ENCODE data around the gene FERMT2. TPM values are rescaled to one million over a fixed set of nuclear protein-coding genes. Genes with fewer than 3 reads are reported as not detected.
A peak's percentile ranks its signal among the peaks of the same experiment; 100 is the strongest.

FERMT2 gene
- total RNA-seq, 4 donors from 2014 or later: 98.2 to 201 (median 180) TPM

DNA sequence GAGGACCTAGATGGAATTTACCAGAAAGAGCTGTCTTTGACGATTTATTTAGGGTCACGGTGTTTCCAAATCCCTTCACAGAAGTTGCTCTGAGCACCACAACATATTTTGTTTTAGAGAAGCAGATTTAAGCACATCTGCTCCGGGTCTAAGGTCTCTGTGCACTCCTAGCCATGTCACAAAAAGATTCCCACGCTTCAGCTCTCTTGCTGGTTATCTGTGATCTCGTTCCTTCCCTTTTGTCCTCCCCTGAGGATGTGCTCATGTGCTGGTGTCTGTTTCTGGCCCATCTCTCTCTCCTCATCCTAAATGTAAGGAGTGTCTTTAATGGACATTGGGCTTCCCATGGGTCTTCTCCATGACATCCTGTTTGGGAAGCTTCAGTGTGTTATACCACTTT lies 105.8 kb downstream of the FERMT2 start:
- no peak for DNase-seq
- TF ChIP-seq CTCF (IDR thresholded peaks at IDR 0.05) (no peak), POLR2A (IDR thresholded peaks at IDR 0.05) (no peak)
- Histone ChIP-seq H3K27ac (peak overlapping the region; percentile 75 to 77), H3K4me3 (no peak overlapping the region), H3K9me3 (no peaks in the 10 kb centered on the region), H3K27me3 (no peaks in the 10 kb centered on the region), H3K4me1 (no peaks in the 10 kb centered on the region), H3K36me3 (no peaks in the 10 kb centered on the region)
- intact Hi-C loops (cut with DNase I; ENCODE audit: low total_unique reads): no loop called here

- H3K27me3 ChIP-seq: no peaks in the 10 kb centered on the region
Observed at GRCh38 chr14:52844262-52845060, 106.4 kb downstream of the FERMT2 start.

GRCh38 chr14:52840877-52841276 lies 110.0 kb downstream of the FERMT2 start:
- intact Hi-C loops (cut with DNase I; ENCODE audit: low total_unique reads): no loop called here
- TF ChIP-seq CTCF (IDR thresholded peaks at IDR 0.05) (no peak), POLR2A (IDR thresholded peaks at IDR 0.05) (no peak)
- Histone ChIP-seq H3K36me3 (no peaks in the 10 kb centered on the region), H3K27ac (no peak overlapping the region), H3K27me3 (no peaks in the 10 kb centered on the region), H3K4me1 (no peaks in the 10 kb centered on the region), H3K9me3 (no peaks in the 10 kb centered on the region), H3K4me3 (no peak overlapping the region)
- no peak for DNase-seq

More at GRCh38 chr14:52844262-52845060, 106.4 kb downstream of the FERMT2 start:
- H3K4me3 ChIP-seq: no peak overlapping the region
- H3K4me1 ChIP-seq: no peaks in the 10 kb centered on the region
- TF ChIP-seq CTCF (IDR thresholded peaks at IDR 0.05): no peak
- no peak for TF ChIP-seq POLR2A (IDR thresholded peaks at IDR 0.05)
- H3K36me3 ChIP-seq: no peaks in the 10 kb centered on the region
- peak in 1 of 2 donors; percentile 25 for DNase-seq
- H3K27ac ChIP-seq: peak overlapping the region; percentile 75 to 77
- no peaks in the 10 kb centered on the region for H3K9me3 ChIP-seq
- intact Hi-C loops (cut with DNase I; ENCODE audit: low total_unique reads): no loop called here

DNA sequence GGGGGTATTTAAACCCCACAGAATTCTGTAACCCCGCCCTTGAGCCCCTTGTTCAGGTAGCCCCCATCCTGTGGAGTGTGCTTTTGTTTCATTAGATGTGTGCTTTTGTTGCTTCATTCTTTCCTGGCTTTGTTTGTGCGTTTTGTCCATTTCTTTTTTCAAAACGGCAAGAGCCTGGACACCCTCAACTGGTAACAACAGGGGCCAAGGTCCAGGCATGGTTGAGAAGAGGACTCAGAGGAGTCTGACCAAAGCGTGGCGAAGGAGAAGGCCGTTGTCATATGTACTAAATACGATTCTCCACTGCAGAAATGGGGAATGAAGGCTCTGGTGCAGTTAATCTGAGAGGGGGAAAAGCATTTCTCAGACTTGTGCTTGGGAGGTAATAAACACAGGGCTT lies 113.4 kb downstream of the FERMT2 start:
- intact Hi-C loops (cut with DNase I; ENCODE audit: low total_unique reads): no loop called here
- Histone ChIP-seq H3K36me3 (no peaks in the 10 kb centered on the region), H3K9me3 (no peaks in the 10 kb centered on the region), H3K27ac (no peak overlapping the region), H3K4me1 (no peaks in the 10 kb centered on the region), H3K27me3 (no peaks in the 10 kb centered on the region), H3K4me3 (no peak overlapping the region)
- no peak for TF ChIP-seq POLR2A (IDR thresholded peaks at IDR 0.05)
- no peak for TF ChIP-seq CTCF (IDR thresholded peaks at IDR 0.05)
- no peak for DNase-seq

DNA sequence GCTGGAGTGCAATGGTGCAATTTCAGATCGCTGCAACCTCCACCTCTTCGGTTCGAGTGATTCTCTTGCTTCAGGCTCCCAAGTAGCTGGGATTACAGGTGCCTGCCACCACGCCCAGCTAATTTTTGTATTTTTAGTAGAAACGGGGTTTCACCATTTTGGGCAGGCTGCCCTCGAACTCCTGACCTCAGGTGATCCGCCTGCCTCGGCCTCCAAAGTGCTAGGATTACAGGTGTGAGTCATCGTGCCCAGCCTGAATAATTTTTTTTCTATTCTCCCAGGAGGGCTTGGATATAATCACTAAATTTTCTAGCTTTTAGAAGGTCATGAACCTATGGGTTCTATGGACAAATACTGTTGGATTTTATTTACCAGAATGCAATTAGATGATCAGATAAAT lies 114.8 kb downstream of the FERMT2 start:
- Histone ChIP-seq H3K9me3 (no peaks in the 10 kb centered on the region), H3K36me3 (no peaks in the 10 kb centered on the region), H3K27me3 (no peaks in the 10 kb centered on the region), H3K27ac (no peak overlapping the region), H3K4me3 (no peak overlapping the region), H3K4me1 (no peaks in the 10 kb centered on the region)
- intact Hi-C loops (cut with DNase I; ENCODE audit: low total_unique reads): no loop called here
- TF ChIP-seq POLR2A (IDR thresholded peaks at IDR 0.05): no peak
- no peak for TF ChIP-seq CTCF (IDR thresholded peaks at IDR 0.05)
- no peak for DNase-seq

All from uterus (tissue), 4 donors.